Heart right ventricle (tissue), 16 donors: Measurements from ENCODE around the gene TPP2. TPM values are rescaled to one million over a fixed set of nuclear protein-coding genes. Genes with fewer than 3 reads are reported as not detected.

Experiments
- ATAC-seq, 8 donors: fragments of 200-7000 bp; cut with Tn5 transposase; one replicate each; pipeline ENCODE4 v1.9.1; 2020; ENCODE audit warnings: mild to moderate bottlenecking in 8 of 8, moderate library complexity in 8 of 8, moderate number of reproducible peaks in 1 of 8
- DNase-seq, 2 donors: peaks; one replicate each; pipeline ENCODE4 v3.0.0-alpha.2; 2020
- H3K27ac ChIP-seq, 10 donors: fragments of 200-600 bp; sonication (generic) in 2 of 10; one replicate each; pipeline versions ENCODE4 v1.5.0 to v1.8.0; 2020 to 2022; ENCODE audit warnings: mild to moderate bottlenecking in 3 of 10
- H3K27me3 ChIP-seq, 7 donors: fragments of 200-600 bp; one replicate each; pipeline ENCODE4 v1.8.0; 2021 to 2022; ENCODE audit warnings: mild to moderate bottlenecking in 2 of 7
- H3K36me3 ChIP-seq, 9 donors: fragments of 200-600 bp; sonication (generic) in 1 of 9; one replicate each; pipeline versions ENCODE4 v1.5.0 to v1.8.0; 2020 to 2022; ENCODE audit warnings: mild to moderate bottlenecking in 2 of 9
- H3K4me1 ChIP-seq, 9 donors: fragments of 200-600 bp; sonication (generic) in 1 of 9; one replicate each; pipeline versions ENCODE4 v1.5.0 to v1.8.0; 2020 to 2022; ENCODE audit warnings: mild to moderate bottlenecking in 4 of 9
- H3K4me3 ChIP-seq, 10 donors: fragments of 200-600 bp; sonication (generic) in 2 of 10; one replicate each; pipeline versions ENCODE4 v1.5.0 to v1.8.0; 2020 to 2022; ENCODE audit warnings: mild to moderate bottlenecking in 7 of 10, moderate library complexity in 2 of 10
- H3K9me3 ChIP-seq, 11 donors: fragments of 200-600 bp in 10 of 11; sonication (generic) in 2 of 11; one replicate each; pipeline versions ENCODE4 v1.5.0 to v1.8.0; 2013 to 2022; ENCODE audit warnings: mild to moderate bottlenecking in 2 of 11, control low read depth in 1 of 11, moderate library complexity in 1 of 11
- WGBS, 2 donors: extraction: QIAGEN DNeasy Blood & Tissue Kit; methylation state at CpG; one replicate each; pipeline ENCODE4 v1.1.7; 2013; ENCODE audit warnings: inconsistent platforms in 1 of 2; 5-methylcytosine and 5-hydroxymethylcytosine counted together
- intact Hi-C, 10 donors: fragments of 100-400 bp; cut with DNase I; formaldehyde crosslinking; loops; one replicate each; pipeline versions ENCODE4 v1.11.1 to v1.14.2; 2022
- polyA plus RNA-seq, 2 donors: library from polyadenylated mRNA; stranded (reverse); fragments of 200-250 nt; gene quantifications; one replicate each; pipeline ENCODE4 v1.2.3, GENCODE V29; 2013
- total RNA-seq, 10 donors: library from RNA; stranded (reverse); fragmentation: NEBNext Ultra II Directional in 3 of 10; extraction: Animal tissue kit (Norgen Biotek cat#: 25700) in 3 of 10; gene quantifications; one replicate each; pipeline versions ENCODE4 v1.2.1 to v1.2.4, GENCODE V29; 2021 to 2023
- TF ChIP-seq, protein P1 (sequence below), 9 donors: fragments of 200-600 bp; sonication (generic) in 2 of 9; IDR thresholded peaks; one replicate each; pipeline versions ENCODE4 v1.5.0 to v1.8.0; 2021 to 2022; ENCODE audit warnings: antibody characterized with exemption in 9 of 9, mild to moderate bottlenecking in 5 of 9, moderate library complexity in 1 of 9
- donor health status: Arrhythmogenic right ventricular cardiomyopathy.
- donor health status: ischemic (EF 13 %, LVEDD 7.1; RV severe dilation, severe dysfunction).
- donor health status: healthy with polysubstance abuse.
- donor health status: DM: no; HTN: yes; CAD: no.
- donor health status: DM: no; HTN: no; CAD: no.
- donor health status: ischemic (EF 25% LVEDD 6.9; RV normal size, moderate dysfunction).
- donor health status: ischemic (EF 25% LVEDD 5.7; RV mildly dilated, moderate dysfunction).
- donor health status: healthy.
- donor health status: DM: yes; HTN: yes; CAD: no.
- donor health status: Ischemic cardiomyopathy.
- donor health status: ischemic (EF 35%, LVEDD 5.7; RV mildly dilated, moderate dysfunction).
- donor health status: nonischemic (EF 11% LVEDD 7.7; RV severe dilation, severe dysfunction).
- donor health status: DM: yes; HTN: yes; CAD: no.
- donor health status: PGD.
- donor health status: ischemic (EF 29% LVEDD 5.4; RV normal size, mild dysfunction).
- donor health status: nonischemic (EF 23%, LVEDD 6.1; RV moderate dilation, normal function).

The TPP2 gene
- total and polyA plus RNA-seq, 12 donors = 13.2 to 36.8 (median 31.1) TPM

- H3K36me3 ChIP-seq = peaks cover 0 to 59% (median 35%) of the 10 kb centered on the region in 9 donors
- no peak overlapping the region for H3K4me3 ChIP-seq
- TF ChIP-seq, protein P1, sequence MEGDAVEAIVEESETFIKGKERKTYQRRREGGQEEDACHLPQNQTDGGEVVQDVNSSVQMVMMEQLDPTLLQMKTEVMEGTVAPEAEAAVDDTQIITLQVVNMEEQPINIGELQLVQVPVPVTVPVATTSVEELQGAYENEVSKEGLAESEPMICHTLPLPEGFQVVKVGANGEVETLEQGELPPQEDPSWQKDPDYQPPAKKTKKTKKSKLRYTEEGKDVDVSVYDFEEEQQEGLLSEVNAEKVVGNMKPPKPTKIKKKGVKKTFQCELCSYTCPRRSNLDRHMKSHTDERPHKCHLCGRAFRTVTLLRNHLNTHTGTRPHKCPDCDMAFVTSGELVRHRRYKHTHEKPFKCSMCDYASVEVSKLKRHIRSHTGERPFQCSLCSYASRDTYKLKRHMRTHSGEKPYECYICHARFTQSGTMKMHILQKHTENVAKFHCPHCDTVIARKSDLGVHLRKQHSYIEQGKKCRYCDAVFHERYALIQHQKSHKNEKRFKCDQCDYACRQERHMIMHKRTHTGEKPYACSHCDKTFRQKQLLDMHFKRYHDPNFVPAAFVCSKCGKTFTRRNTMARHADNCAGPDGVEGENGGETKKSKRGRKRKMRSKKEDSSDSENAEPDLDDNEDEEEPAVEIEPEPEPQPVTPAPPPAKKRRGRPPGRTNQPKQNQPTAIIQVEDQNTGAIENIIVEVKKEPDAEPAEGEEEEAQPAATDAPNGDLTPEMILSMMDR (IDR thresholded peaks at IDR 0.05) = no peak
- H3K27ac ChIP-seq = peak overlapping the region in 1 of 10 donors; percentile 70
- H3K27me3 ChIP-seq = no peaks in the 10 kb centered on the region
- peaks cover 0 to 18% (median 0%) of the 10 kb centered on the region in 9 donors for H3K4me1 ChIP-seq
- DNase-seq (no peak), ATAC-seq (no peak)
- H3K9me3 ChIP-seq = peaks cover 0 to 14% (median 0%) of the 10 kb centered on the region in 11 donors
- 59 to 71% methylated on average over 3 of the region's 3 CpGs for WGBS, 2 donors
- intact Hi-C loops = no loop called here
Measured at GRCh38 chr13:102679449-102680132, 82.8 kb downstream of the TPP2 start.

- TF ChIP-seq, protein P1 (IDR thresholded peaks at IDR 0.05) = no peak
- no peaks in the 10 kb centered on the region for H3K27me3 ChIP-seq
- intact Hi-C loops = no loop called here
- peaks cover 0 to 53% (median 30%) of the 10 kb centered on the region in 9 donors for H3K36me3 ChIP-seq
- DNase-seq = no peak
- H3K4me3 ChIP-seq = no peak overlapping the region
- WGBS, 2 donors = 62 to 79% methylated on average over 4 of the region's 4 CpGs
- ATAC-seq = no peak
- peak overlapping the region in 1 of 10 donors; percentile 70 for H3K27ac ChIP-seq
- H3K4me1 ChIP-seq = peaks cover 0 to 18% (median 0%) of the 10 kb centered on the region in 9 donors
- peaks cover 0 to 14% (median 0%) of the 10 kb centered on the region in 11 donors for H3K9me3 ChIP-seq
Measured at GRCh38 chr13:102680133-102680717, 83.4 kb downstream of the TPP2 start.

DNA sequence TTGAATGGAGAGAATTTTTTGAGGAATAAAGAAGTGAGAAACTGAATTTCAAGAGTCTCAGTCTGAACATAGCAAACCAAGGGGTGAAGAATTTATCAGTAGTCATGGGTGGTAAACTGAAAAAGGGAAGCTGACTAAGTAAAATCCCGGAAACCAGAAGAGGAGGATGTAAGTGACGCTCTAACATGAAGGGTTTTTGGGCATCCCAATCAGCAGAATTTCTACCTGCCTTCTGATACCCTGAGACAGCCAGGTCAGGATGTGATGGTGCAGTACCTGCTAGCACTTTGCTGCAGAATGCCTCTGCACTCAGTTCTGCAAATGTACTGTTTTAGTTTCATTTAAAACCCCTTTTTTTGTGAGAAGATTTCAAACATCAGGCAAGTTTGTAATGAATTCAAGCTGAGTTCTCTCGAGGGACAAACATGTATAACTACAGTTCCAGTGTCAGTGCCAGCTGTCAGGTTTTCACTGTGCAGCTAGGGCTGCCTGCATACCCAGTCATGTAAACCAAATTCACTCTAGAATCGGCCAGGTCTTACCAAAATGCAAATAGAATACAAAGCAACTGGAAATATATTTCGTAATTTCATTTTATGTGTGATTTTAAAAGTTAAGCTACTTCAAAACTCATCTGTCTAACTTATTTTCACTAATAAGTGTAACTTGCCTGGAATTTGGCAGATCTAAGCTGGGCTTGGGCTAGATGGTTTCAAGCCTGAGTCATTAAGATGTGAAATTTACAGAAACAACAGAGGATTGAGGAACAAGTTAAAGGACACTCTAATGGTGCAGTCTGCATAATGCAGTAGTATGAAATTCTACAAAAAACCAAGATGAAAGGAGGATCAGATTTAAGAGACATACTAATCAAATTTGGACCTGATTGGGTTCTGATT lies 84.3 kb downstream of the TPP2 start:
- DNase-seq (no peak), ATAC-seq (peak in 1 of 8 donors; percentile 18)
- Histone ChIP-seq H3K27ac (peak overlapping the region in 1 of 10 donors; percentile 70), H3K4me1 (peaks cover 0 to 18% (median 0%) of the 10 kb centered on the region in 9 donors), H3K4me3 (no peak overlapping the region), H3K9me3 (peaks cover 0 to 14% (median 0%) of the 10 kb centered on the region in 11 donors), H3K27me3 (no peaks in the 10 kb centered on the region), H3K36me3 (peaks cover 0 to 44% (median 21%) of the 10 kb centered on the region in 9 donors)
- TF ChIP-seq, protein P1 (IDR thresholded peaks at IDR 0.05) = no peak
- intact Hi-C loops = no loop called here
- WGBS, 2 donors = 82 to 84% methylated on average over 5 of the region's 5 CpGs

- Histone ChIP-seq H3K27ac (no peak overlapping the region), H3K27me3 (no peaks in the 10 kb centered on the region), H3K9me3 (peaks cover 0 to 14% (median 0%) of the 10 kb centered on the region in 11 donors), H3K4me1 (peaks cover 0 to 18% (median 0%) of the 10 kb centered on the region in 9 donors), H3K4me3 (no peak overlapping the region), H3K36me3 (peaks cover 0 to 33% (median 21%) of the 10 kb centered on the region in 9 donors)
- no peak for DNase-seq
- TF ChIP-seq, protein P1 (IDR thresholded peaks at IDR 0.05) = no peak
- 67 to 68% methylated on average over 4 of the region's 4 CpGs for WGBS, 2 donors
- intact Hi-C loops = no loop called here
- ATAC-seq = no peak
Measured at GRCh38 chr13:102682211-102682610, 85.4 kb downstream of the TPP2 start.
